GM21515 (cell line): ENCODE results near the gene ZBTB7A.

Source experiments
- ATAC-seq: cut with Tn5 transposase; IDR thresholded peaks from one replicate; pipeline ENCODE4 v1.9.1; 2021; ENCODE audit not compliant: unreplicated experiment

ZBTB7A gene

GRCh38 chr19:4069331-4069959 lies 2.7 kb upstream of the ZBTB7A start:
- no peak for ATAC-seq

GRCh38 chr19:4068047-4068966 lies 1.6 kb upstream of the ZBTB7A start:
- no peak for ATAC-seq

- no peak for ATAC-seq
Measured at GRCh38 chr19:4067396-4068046, 822 bp upstream of the ZBTB7A start.

GRCh38 chr19:4066176-4066606 lies 508 bp downstream of the ZBTB7A start:
- ATAC-seq: no peak

GRCh38 chr19:4065430-4066175 lies 1.1 kb downstream of the ZBTB7A start:
- peak; percentile 70 for ATAC-seq

GRCh38 chr19:4064496-4065260 lies 2.0 kb downstream of the ZBTB7A start:
- peak; percentile 6 for ATAC-seq

GRCh38 chr19:4064149-4064495 lies 2.6 kb downstream of the ZBTB7A start:
- no peak for ATAC-seq

- no peak for ATAC-seq
Measured at GRCh38 chr19:4063369-4064148, 3.1 kb downstream of the ZBTB7A start.

GRCh38 chr19:4062419-4063368 lies 4.0 kb downstream of the ZBTB7A start:
- no peak for ATAC-seq

GRCh38 chr19:4061683-4062418 lies 4.8 kb downstream of the ZBTB7A start:
- ATAC-seq: no peak

- no peak for ATAC-seq
Measured at GRCh38 chr19:4061178-4061682, 5.5 kb downstream of the ZBTB7A start.

- ATAC-seq: no peak
Measured at GRCh38 chr19:4060621-4061177, 6.0 kb downstream of the ZBTB7A start.

GRCh38 chr19:4059891-4060620 lies 6.6 kb downstream of the ZBTB7A start:
- ATAC-seq: no peak

- no peak for ATAC-seq
Measured at GRCh38 chr19:4059453-4059871, 7.2 kb downstream of the ZBTB7A start.

- ATAC-seq: no peak
Measured at GRCh38 chr19:4058693-4059452, 7.8 kb downstream of the ZBTB7A start.
